ENCODE results near the gene KLF4.

The KLF4 gene

GRCh38 chr9:107455425-107456135, 34.0 kb downstream of the KLF4 start:
- no peaks in the 10 kb centered on the region for H3K9me3 ChIP-seq (ENCODE audit: severe bottlenecking)
- DNase-seq (ENCODE audit: low spot score) (no peak), ATAC-seq (ENCODE audit: low read depth) (no peak)
- H3K4me3 ChIP-seq (ENCODE audit: severe bottlenecking), result no peak overlapping the region
- no peak overlapping the region for H3K27ac ChIP-seq (ENCODE audit: poor library complexity, severe bottlenecking)
- no peaks in the 10 kb centered on the region for H3K4me1 ChIP-seq (ENCODE audit: insufficient read depth, poor library complexity, severe bottlenecking)
- no peak for TF ChIP-seq CTCF (IDR thresholded peaks at IDR 0.05; ENCODE audit: poor library complexity, severe bottlenecking)
- no peaks in the 10 kb centered on the region for H3K27me3 ChIP-seq (ENCODE audit: insufficient read depth, poor library complexity, severe bottlenecking)
- H3K36me3 ChIP-seq (ENCODE audit: low read depth), result no peaks in the 10 kb centered on the region

GRCh38 chr9:107453479-107453878, 36.1 kb downstream of the KLF4 start:
- DNase-seq (ENCODE audit: low spot score) (no peak), ATAC-seq (ENCODE audit: low read depth) (no peak)
- no peak overlapping the region for H3K4me3 ChIP-seq (ENCODE audit: severe bottlenecking)
- no peaks in the 10 kb centered on the region for H3K27me3 ChIP-seq (ENCODE audit: insufficient read depth, poor library complexity, severe bottlenecking)
- H3K27ac ChIP-seq (ENCODE audit: poor library complexity, severe bottlenecking), result no peak overlapping the region
- H3K36me3 ChIP-seq (ENCODE audit: low read depth), result no peaks in the 10 kb centered on the region
- no peak for TF ChIP-seq CTCF (IDR thresholded peaks at IDR 0.05; ENCODE audit: poor library complexity, severe bottlenecking)
- no peaks in the 10 kb centered on the region for H3K9me3 ChIP-seq (ENCODE audit: severe bottlenecking)
- no peaks in the 10 kb centered on the region for H3K4me1 ChIP-seq (ENCODE audit: insufficient read depth, poor library complexity, severe bottlenecking)

GRCh38 chr9:107447834-107448233, 41.7 kb downstream of the KLF4 start:
- no peaks in the 10 kb centered on the region for H3K36me3 ChIP-seq (ENCODE audit: low read depth)
- no peaks in the 10 kb centered on the region for H3K4me1 ChIP-seq (ENCODE audit: insufficient read depth, poor library complexity, severe bottlenecking)
- H3K27ac ChIP-seq (ENCODE audit: poor library complexity, severe bottlenecking), result no peak overlapping the region
- ATAC-seq (ENCODE audit: low read depth) (no peak), DNase-seq (ENCODE audit: low spot score) (no peak)
- no peaks in the 10 kb centered on the region for H3K27me3 ChIP-seq (ENCODE audit: insufficient read depth, poor library complexity, severe bottlenecking)
- TF ChIP-seq CTCF (IDR thresholded peaks at IDR 0.05; ENCODE audit: poor library complexity, severe bottlenecking), result no peak
- no peak overlapping the region for H3K4me3 ChIP-seq (ENCODE audit: severe bottlenecking)
- no peaks in the 10 kb centered on the region for H3K9me3 ChIP-seq (ENCODE audit: severe bottlenecking)

GRCh38 chr9:107447081-107447480, 42.5 kb downstream of the KLF4 start:
- no peaks in the 10 kb centered on the region for H3K27me3 ChIP-seq (ENCODE audit: insufficient read depth, poor library complexity, severe bottlenecking)
- TF ChIP-seq CTCF (IDR thresholded peaks at IDR 0.05; ENCODE audit: poor library complexity, severe bottlenecking), result no peak
- ATAC-seq (ENCODE audit: low read depth), result no peak
- H3K4me3 ChIP-seq (ENCODE audit: severe bottlenecking), result no peak overlapping the region
- no peaks in the 10 kb centered on the region for H3K9me3 ChIP-seq (ENCODE audit: severe bottlenecking)
- no peak overlapping the region for H3K27ac ChIP-seq (ENCODE audit: poor library complexity, severe bottlenecking)
- no peak for DNase-seq (ENCODE audit: low spot score)
- H3K36me3 ChIP-seq (ENCODE audit: low read depth), result no peaks in the 10 kb centered on the region
- H3K4me1 ChIP-seq (ENCODE audit: insufficient read depth, poor library complexity, severe bottlenecking), result no peaks in the 10 kb centered on the region

- no peak overlapping the region for H3K4me3 ChIP-seq (ENCODE audit: severe bottlenecking)
- no peaks in the 10 kb centered on the region for H3K27me3 ChIP-seq (ENCODE audit: insufficient read depth, poor library complexity, severe bottlenecking)
- H3K36me3 ChIP-seq (ENCODE audit: low read depth), result no peaks in the 10 kb centered on the region
- H3K27ac ChIP-seq (ENCODE audit: poor library complexity, severe bottlenecking), result no peak overlapping the region
- H3K4me1 ChIP-seq (ENCODE audit: insufficient read depth, poor library complexity, severe bottlenecking), result no peaks in the 10 kb centered on the region
- ATAC-seq (ENCODE audit: low read depth) (no peak), DNase-seq (ENCODE audit: low spot score) (no peak)
- no peaks in the 10 kb centered on the region for H3K9me3 ChIP-seq (ENCODE audit: severe bottlenecking)
- TF ChIP-seq CTCF (IDR thresholded peaks at IDR 0.05; ENCODE audit: poor library complexity, severe bottlenecking), result no peak
Observed at GRCh38 chr9:107446491-107446890, 43.1 kb downstream of the KLF4 start.
